DND-41 (cell line): ENCODE results near the gene KCNMA1.

Experiments used
- CTCF ChIP-seq: IDR thresholded peaks from 2 replicates; pipeline ENCODE4 v1.5.1; 2012; ENCODE audit warnings: borderline replicate concordance, low read length, moderate library complexity, mild to moderate bottlenecking; ENCODE audit not compliant: poor library complexity, severe bottlenecking; ENCODE audit errors: extremely low read depth
- EZH2 ChIP-seq: IDR thresholded peaks from 3 replicates; pipeline ENCODE4 v1.6.1; 2012; ENCODE audit warnings: borderline replicate concordance, low read depth, mild to moderate bottlenecking, moderate library complexity, low read length, inconsistent platforms; ENCODE audit not compliant: severe bottlenecking

GRCh38 chr10:77024461-77024860 lies 613.1 kb downstream of the KCNMA1 start:
- TF ChIP-seq EZH2 (no peak), CTCF (no peak)
